ENCODE results near the gene FIBIN.
"Not testable (repeated sequence)": the region's sequence is repeated elsewhere in the genome, so short reads cannot be mapped to it uniquely, and the experiment has no call there.

Gene FIBIN

DNA sequence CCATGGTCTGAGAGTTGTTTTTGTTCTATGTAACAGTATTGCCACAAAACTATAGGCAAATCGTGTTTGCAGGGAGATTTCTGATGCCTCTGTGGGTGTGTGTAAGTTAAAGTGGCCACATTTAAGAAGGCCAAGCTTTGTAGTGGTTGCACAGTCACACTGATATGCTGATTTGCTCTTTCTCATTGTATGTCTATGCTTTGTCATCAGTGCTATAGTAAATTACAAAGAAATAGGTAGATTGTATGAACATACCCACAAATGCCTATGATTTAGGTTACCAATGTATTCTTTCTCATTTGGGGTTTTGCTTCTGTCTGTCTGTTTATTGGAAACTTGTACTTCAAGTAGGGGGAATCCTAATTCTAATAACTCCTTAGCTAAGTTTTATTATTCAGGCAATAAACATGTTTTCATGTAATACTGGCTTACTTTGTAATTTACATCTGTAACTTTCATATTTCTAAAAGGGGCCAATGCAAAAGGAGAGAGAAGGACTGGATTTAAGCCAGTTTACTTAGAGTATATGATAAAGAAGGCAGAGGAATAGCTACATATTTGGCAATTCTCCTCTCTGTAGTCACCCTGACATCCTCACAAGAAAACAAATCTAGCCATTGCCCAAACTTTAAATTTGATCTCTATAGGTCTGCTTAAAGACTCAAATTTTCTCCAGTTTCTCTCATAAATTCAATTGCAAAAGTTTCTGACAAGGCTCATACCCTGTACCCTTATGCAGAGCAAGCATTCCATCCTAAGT is 2.0 kb downstream of the FIBIN start:
- H3K4me3 ChIP-seq (ENCODE audit: low read depth, low read length): no peak overlapping the region
- no peak for DNase-seq (ENCODE audit: low read depth)
- TF ChIP-seq POLR2A (IDR thresholded peaks at IDR 0.05; ENCODE audit: extremely low read depth, insufficient read length): no peak
- TF ChIP-seq, protein P1, sequence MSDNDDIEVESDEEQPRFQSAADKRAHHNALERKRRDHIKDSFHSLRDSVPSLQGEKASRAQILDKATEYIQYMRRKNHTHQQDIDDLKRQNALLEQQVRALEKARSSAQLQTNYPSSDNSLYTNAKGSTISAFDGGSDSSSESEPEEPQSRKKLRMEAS (IDR thresholded peaks at IDR 0.05; ENCODE audit: low read depth, low read length): no peak

GRCh38 chr11:26997378-26997777 is 3.5 kb downstream of the FIBIN start:
- H3K4me3 ChIP-seq (ENCODE audit: low read depth, low read length): no peak overlapping the region
- TF ChIP-seq MYC (IDR thresholded peaks at IDR 0.05; ENCODE audit: low read depth, low read length): no peak
- TF ChIP-seq POLR2A (IDR thresholded peaks at IDR 0.05; ENCODE audit: extremely low read depth, insufficient read length): no peak
- TF ChIP-seq, protein P1 (IDR thresholded peaks at IDR 0.05; ENCODE audit: low read depth, low read length): no peak
- TF ChIP-seq CTCF (IDR thresholded peaks at IDR 0.05; ENCODE audit: low read depth, low read length): no peak
- no peak for DNase-seq (ENCODE audit: low read depth)

GRCh38 chr11:27001136-27001730 is 7.3 kb downstream of the FIBIN start:
- DNase-seq (ENCODE audit: low read depth); H3K4me3 ChIP-seq (ENCODE audit: low read depth, low read length): not testable (repeated sequence)

DNA sequence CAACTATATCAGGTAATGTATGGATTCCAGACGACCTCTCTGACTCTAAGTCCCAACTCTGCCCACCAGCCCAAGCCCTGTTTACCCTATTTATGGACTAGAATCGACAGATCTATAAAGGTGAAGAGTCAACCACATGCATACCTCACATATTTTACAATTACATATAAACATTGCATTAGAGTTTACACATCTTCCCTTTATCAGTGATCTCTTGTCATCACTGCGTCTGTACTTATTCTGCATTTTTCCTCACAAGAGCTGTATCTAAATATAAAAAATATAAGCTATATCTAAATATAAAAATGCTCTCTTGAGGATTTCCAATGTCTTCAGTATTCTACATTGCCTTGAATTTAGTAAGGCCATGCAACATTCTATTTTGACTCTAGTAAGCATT is 8.5 kb downstream of the FIBIN start:
- DNase-seq (ENCODE audit: low read depth): no peak
- H3K4me3 ChIP-seq (ENCODE audit: low read depth, low read length): no peak overlapping the region
- TF ChIP-seq CTCF (IDR thresholded peaks at IDR 0.05; ENCODE audit: low read depth, low read length) (no peak), POLR2A (IDR thresholded peaks at IDR 0.05; ENCODE audit: extremely low read depth, insufficient read length) (no peak), MYC (IDR thresholded peaks at IDR 0.05; ENCODE audit: low read depth, low read length) (no peak)
- TF ChIP-seq, protein P1 (IDR thresholded peaks at IDR 0.05; ENCODE audit: low read depth, low read length): no peak

DNA sequence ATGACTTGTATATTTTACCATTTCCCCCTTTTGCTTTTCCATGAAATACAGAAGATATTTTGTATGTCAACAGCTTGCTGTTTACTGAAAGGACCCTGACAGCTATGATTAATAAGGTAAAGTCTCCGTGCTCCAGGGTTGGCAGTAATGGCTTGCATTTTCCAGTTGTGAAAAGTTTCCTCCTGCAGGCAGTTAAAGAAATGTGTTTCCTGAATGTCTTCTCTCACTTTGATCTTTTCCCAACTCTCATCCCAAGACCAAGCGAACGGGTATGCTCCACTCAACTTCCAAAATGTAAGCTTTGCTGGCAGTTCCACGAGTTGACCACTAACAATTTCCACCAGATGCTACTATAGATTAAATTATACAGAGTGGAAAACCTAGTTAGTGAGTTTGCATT is 8.9 kb downstream of the FIBIN start:
- no peak for DNase-seq (ENCODE audit: low read depth)
- H3K4me3 ChIP-seq (ENCODE audit: low read depth, low read length): no peak overlapping the region
- TF ChIP-seq CTCF (IDR thresholded peaks at IDR 0.05; ENCODE audit: low read depth, low read length) (no peak), MYC (IDR thresholded peaks at IDR 0.05; ENCODE audit: low read depth, low read length) (no peak), POLR2A (IDR thresholded peaks at IDR 0.05; ENCODE audit: extremely low read depth, insufficient read length) (no peak)
- TF ChIP-seq, protein P1 (IDR thresholded peaks at IDR 0.05; ENCODE audit: low read depth, low read length): no peak

DNA sequence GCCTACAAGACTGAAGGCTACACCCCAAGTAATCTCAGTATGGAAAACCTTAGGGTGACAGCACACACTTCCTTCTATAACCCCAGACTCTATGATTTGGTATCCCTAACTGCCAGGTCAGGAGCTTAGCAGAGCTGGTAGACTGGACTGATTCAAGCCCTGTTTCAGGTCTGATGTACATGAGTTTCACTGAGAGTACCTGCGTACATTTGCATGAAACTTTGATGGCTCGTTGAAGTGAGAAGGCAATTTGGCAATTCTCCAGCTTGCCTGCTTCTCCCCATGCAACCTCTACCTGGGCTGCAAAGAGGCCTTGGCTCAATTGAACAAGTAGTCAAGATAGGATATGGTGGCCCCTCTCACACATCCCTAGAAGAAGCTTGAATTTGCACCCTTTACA is 10.2 kb downstream of the FIBIN start:
- no peak for DNase-seq (ENCODE audit: low read depth)
- no peak overlapping the region for H3K4me3 ChIP-seq (ENCODE audit: low read depth, low read length)
- TF ChIP-seq POLR2A (IDR thresholded peaks at IDR 0.05; ENCODE audit: extremely low read depth, insufficient read length) (no peak), CTCF (IDR thresholded peaks at IDR 0.05; ENCODE audit: low read depth, low read length) (no peak), MYC (IDR thresholded peaks at IDR 0.05; ENCODE audit: low read depth, low read length) (no peak)
- TF ChIP-seq, protein P1 (IDR thresholded peaks at IDR 0.05; ENCODE audit: low read depth, low read length): no peak
